HCT116 (cell line): Measurements from ENCODE around the gene MS4A5. TPM values are rescaled to one million over a fixed set of nuclear protein-coding genes. Genes with fewer than 3 reads are reported as not detected.

Experiments
- ATAC-seq: fragments of 200-7000 bp; cut with Tn5 transposase; 2 replicates; pipeline ENCODE4 v1.9.1; 2020; ENCODE audit warnings: mild to moderate bottlenecking, moderate library complexity
- BruUV-seq: library from RNA; stranded (reverse); fragments of 400-500 nt; replicated peaks from 2 replicates; lab custom pipeline; 2021; lab: Mats Ljungman, UMichigan
- CTCF ChIA-PET: fragments of 300-600 bp; sonication (Branson Sonifier 250); formaldehyde crosslinking; loops from one replicate; lab custom pipeline; 2021; ENCODE audit warnings: antibody characterized with exemption; lab: Charles Lee
- POLR2A ChIA-PET: fragments of 300-600, 350-600 bp; sonication (Branson Sonifier 250); formaldehyde crosslinking; loops from one replicate; lab custom pipeline; 2021; ENCODE audit warnings: antibody characterized with exemption; lab: Charles Lee
- RAD21 ChIA-PET, 2 experiments: fragments of 300-600 bp; sonication (Branson Sonifier 250); formaldehyde crosslinking; loops; one replicate each; lab custom pipeline; 2023; ENCODE audit warnings: low total read pairs in 2 of 2; ENCODE audit not compliant: uncharacterized antibody in 2 of 2, unreplicated experiment in 2 of 2, low non-redundant PET in 1 of 2; lab: Charles Lee
- DNase-seq: peaks from one replicate; pipeline ENCODE4 v3.0.0-alpha.2; 2010; ENCODE audit warnings: low read depth, low spot score
- H2AFZ ChIP-seq: fragments of 200-600 bp; shearing (Covaris generic), sonication (generic); 2 replicates; pipeline ENCODE4 v1.6.1; 2017; ENCODE audit warnings: low read depth, mixed run types, mixed read lengths, antibody characterized with exemption, low read length; ENCODE audit not compliant: poor library complexity, severe bottlenecking
- H3K27ac ChIP-seq: 2 replicates; pipeline ENCODE4 v1.5.1; 2012; ENCODE audit warnings: low read depth, low read length
- H3K27me3 ChIP-seq: fragments of 200-600 bp; sonication (generic); 2 replicates; pipeline ENCODE4 v1.6.1; 2016; ENCODE audit warnings: mixed run types, low read length, mixed read lengths; ENCODE audit not compliant: insufficient read depth
- H3K36me3 ChIP-seq, 2 experiments: fragments of 200-500 bp in 1 of 2; fragments of 200-600 bp in 1 of 2; sonication (Bioruptor generic) in 1 of 2; sonication (generic) in 1 of 2; 2 replicates each; pipeline versions ENCODE4 v1.5.1 to v1.6.1; 2014 to 2016; ENCODE audit warnings: low read length in 2 of 2, inconsistent platforms in 1 of 2, mixed read lengths in 1 of 2, mixed run types in 1 of 2; ENCODE audit not compliant: insufficient read depth in 2 of 2, control insufficient read depth in 1 of 2
- H3K4me1 ChIP-seq, 2 experiments: fragments of 200-600 bp in 1 of 2; sonication (generic) in 1 of 2; 2 replicates each; pipeline versions ENCODE4 v1.5.1 to v1.6.1; 2012 to 2017; ENCODE audit warnings: low read length in 2 of 2, inconsistent platforms in 1 of 2, mild to moderate bottlenecking in 1 of 2, mixed read lengths in 1 of 2, mixed run types in 1 of 2, moderate library complexity in 1 of 2; ENCODE audit not compliant: insufficient read depth in 2 of 2, control insufficient read depth in 1 of 2
- H3K4me2 ChIP-seq: fragments of 200-600 bp; sonication (generic); 2 replicates; pipeline ENCODE4 v1.6.1; 2017; ENCODE audit warnings: mixed run types, low read length, mixed read lengths
- H3K4me3 ChIP-seq, 2 experiments: fragments of 200-600 bp in 1 of 2; sonication (generic) in 1 of 2; replicated peaks in 1 of 2; 2 replicates each; pipeline ENCODE4 v1.5.1; 2011 to 2016; ENCODE audit warnings: low read length in 2 of 2, control low read depth in 1 of 2, low read depth in 1 of 2, mild to moderate bottlenecking in 1 of 2, mixed read lengths in 1 of 2, mixed run types in 1 of 2
- H3K79me2 ChIP-seq: fragments of 200-600 bp; sonication (generic); 2 replicates; pipeline ENCODE4 v1.6.1; 2017; ENCODE audit warnings: mild to moderate bottlenecking, mixed run types, low read length, moderate library complexity, mixed read lengths; ENCODE audit not compliant: insufficient read depth
- H3K9ac ChIP-seq: fragments of 200-600 bp; sonication (generic); 2 replicates; pipeline ENCODE4 v1.6.1; 2016; ENCODE audit warnings: low read length, mixed read lengths
- H3K9me2 ChIP-seq: fragments of 200-600 bp; sonication (generic), shearing (Covaris generic); 2 replicates; pipeline ENCODE4 v1.6.1; 2017; ENCODE audit warnings: mixed run types, mild to moderate bottlenecking, moderate library complexity; ENCODE audit not compliant: insufficient read depth
- H3K9me3 ChIP-seq, 2 experiments: fragments of 200-500 bp in 1 of 2; fragments of 200-600 bp in 1 of 2; sonication (Bioruptor generic) in 1 of 2; sonication (generic) in 1 of 2; 2 replicates each; pipeline ENCODE4 v1.6.1; 2014 to 2017; ENCODE audit warnings: low read length in 2 of 2, mixed read lengths in 2 of 2, inconsistent platforms in 1 of 2, low read depth in 1 of 2, mild to moderate bottlenecking in 1 of 2, mixed run types in 1 of 2, moderate library complexity in 1 of 2; ENCODE audit not compliant: control insufficient read depth in 1 of 2, insufficient read depth in 1 of 2
- H4K20me1 ChIP-seq: fragments of 200-600 bp; sonication (generic), shearing (Covaris generic); 2 replicates; pipeline ENCODE4 v1.6.1; 2017; ENCODE audit warnings: mixed run types, mild to moderate bottlenecking, moderate library complexity; ENCODE audit not compliant: insufficient read depth
- CBX3 ChIP-seq: IDR thresholded peaks from 2 replicates; pipeline ENCODE4 v1.6.1; 2012; ENCODE audit warnings: low read depth
- CEBPB ChIP-seq: IDR thresholded peaks from 2 replicates; pipeline ENCODE4 v1.6.1; 2012; ENCODE audit warnings: low read depth
- CTCF ChIP-seq, 3 experiments: fragments of 200-600 bp in 1 of 3; sonication (generic) in 1 of 3; IDR thresholded peaks in 2 of 3; conservative IDR thresholded peaks in 1 of 3; 2 replicates each; pipeline ENCODE4 v1.5.1; 2012 to 2017; ENCODE audit warnings: low read depth in 2 of 3, low read length in 2 of 3, antibody characterized with exemption in 1 of 3, borderline replicate concordance in 1 of 3, control low read depth in 1 of 3, mild to moderate bottlenecking in 1 of 3, mixed read lengths in 1 of 3, mixed run types in 1 of 3, moderate library complexity in 1 of 3; ENCODE audit not compliant: insufficient read depth in 1 of 3
- EGR1 ChIP-seq: IDR thresholded peaks from 2 replicates; pipeline ENCODE4 v1.6.1; 2012; ENCODE audit warnings: low read depth
- EZH2 ChIP-seq: fragments of 200-600 bp; sonication (generic); IDR thresholded peaks from 2 replicates; pipeline ENCODE4 v1.6.1; 2017; ENCODE audit warnings: antibody characterized with exemption, mixed run types
- EZH2phosphoT487 ChIP-seq: fragments of 200-600 bp; IDR thresholded peaks from 2 replicates; pipeline ENCODE4 v1.6.1; 2018; ENCODE audit warnings: antibody characterized with exemption, borderline replicate concordance
- FOSL1 ChIP-seq: IDR thresholded peaks from 2 replicates; pipeline ENCODE4 v1.6.1; 2012; ENCODE audit warnings: low read depth
- POLR2A ChIP-seq: IDR thresholded peaks from 2 replicates; pipeline ENCODE4 v1.7.0; 2011; ENCODE audit warnings: borderline replicate concordance; ENCODE audit not compliant: insufficient read depth, insufficient read length; ENCODE audit errors: extremely low read depth
- POLR2AphosphoS5 ChIP-seq: IDR thresholded peaks from 2 replicates; pipeline ENCODE4 v1.6.1; 2011; ENCODE audit warnings: mild to moderate bottlenecking, low read depth, low read length, moderate library complexity
- RAD21 ChIP-seq: IDR thresholded peaks from 2 replicates; pipeline ENCODE4 v1.6.1; 2012; ENCODE audit warnings: low read depth, mild to moderate bottlenecking
- SIN3A ChIP-seq: IDR thresholded peaks from 2 replicates; pipeline ENCODE4 v1.6.1; 2012; ENCODE audit warnings: low read depth
- SP1 ChIP-seq: IDR thresholded peaks from 2 replicates; pipeline ENCODE4 v1.6.1; 2012; ENCODE audit warnings: low read depth
- SRF ChIP-seq: IDR thresholded peaks from 2 replicates; pipeline ENCODE4 v1.6.1; 2012; ENCODE audit warnings: low read depth
- TCF7L2 ChIP-seq: IDR thresholded peaks from 2 replicates; pipeline ENCODE4 v1.7.0; 2011; ENCODE audit warnings: borderline replicate concordance, inconsistent platforms; ENCODE audit not compliant: insufficient read depth, insufficient read length; ENCODE audit errors: extremely low read depth
- YY1 ChIP-seq: IDR thresholded peaks from 2 replicates; pipeline ENCODE4 v1.6.1; 2011; ENCODE audit warnings: low read length, low read depth, moderate library complexity, mild to moderate bottlenecking; ENCODE audit not compliant: insufficient replicate concordance; ENCODE audit errors: extremely low read depth
- ZFX ChIP-seq: fragments of 450-650 bp; IDR thresholded peaks from 2 replicates; pipeline ENCODE4 v1.6.1; 2017
- intact Hi-C: fragments of 100-400 bp; cut with micrococcal nuclease; formaldehyde crosslinking; loops from 2 replicates; pipeline ENCODE4 v1.10.0; 2022
- total RNA-seq: library from RNA; stranded (reverse); gene quantifications from one replicate; pipeline ENCODE4 v1.2.1, GENCODE V29; 2021; ENCODE audit not compliant: unreplicated experiment
- TF ChIP-seq, protein P1 (sequence below): IDR thresholded peaks from 2 replicates; pipeline ENCODE4 v1.6.1; 2012
- TF ChIP-seq, protein P2 (sequence below): IDR thresholded peaks from 2 replicates; pipeline ENCODE4 v1.6.1; 2011; ENCODE audit warnings: mild to moderate bottlenecking, low read length, moderate library complexity; ENCODE audit not compliant: insufficient replicate concordance; ENCODE audit errors: extremely low read depth
- TF ChIP-seq, protein P3 (sequence below): IDR thresholded peaks from 2 replicates; pipeline ENCODE4 v1.6.1; 2012

Gene MS4A5
- total RNA-seq, 1 experiment from 2014 or later: not detected

GRCh38 chr11:60390419-60390818 lies 39.0 kb upstream of the MS4A5 start:
- no peaks in the 10 kb centered on the region for H3K4me1 ChIP-seq
- POLR2A ChIA-PET: no interaction called here
- RAD21 ChIA-PET: no interaction called here
- intact Hi-C loops: no loop called here
- H3K9me3 ChIP-seq: no peaks in the 10 kb centered on the region
- no peak overlapping the region for H3K4me3 ChIP-seq
- H3K27me3 ChIP-seq: no peaks in the 10 kb centered on the region
- H3K79me2 ChIP-seq: no peaks in the 10 kb centered on the region
- H4K20me1 ChIP-seq: no peaks in the 10 kb centered on the region
- CTCF ChIA-PET: no interaction called here
- ATAC-seq: no peak
- no TSS peak for BruUV-seq
- TF ChIP-seq EZH2phosphoT487: no peak
- no peak for TF ChIP-seq POLR2AphosphoS5
- TF ChIP-seq, all 23 proteins: peak for 0
- DNase-seq: no peak
- Histone ChIP-seq H3K27ac (no peak overlapping the region), H3K4me2 (no peak overlapping the region), H3K9ac (no peak overlapping the region), H3K36me3 (no peaks in the 10 kb centered on the region), H3K9me2 (no peaks in the 10 kb centered on the region), H2AFZ (no peak overlapping the region)

DNA sequence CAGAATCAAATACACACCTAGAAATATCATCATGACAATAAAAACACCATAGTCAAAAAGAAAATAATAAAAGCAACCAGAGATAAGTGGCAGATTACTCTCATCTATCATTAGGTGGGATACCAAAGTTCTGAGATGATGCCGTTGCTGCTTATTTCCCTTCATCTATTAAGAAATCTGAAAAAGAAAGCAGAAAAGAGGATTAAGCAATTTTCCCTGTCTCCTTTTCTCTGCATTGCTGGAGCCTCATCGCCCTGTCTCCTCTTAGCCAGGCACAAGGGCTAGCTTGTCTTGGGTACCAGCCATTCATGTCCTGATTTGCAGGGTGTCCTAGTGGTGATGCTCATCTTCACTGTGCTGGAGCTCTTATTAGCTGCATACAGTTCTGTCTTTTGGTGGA lies 37.0 kb upstream of the MS4A5 start:
- Histone ChIP-seq H3K79me2 (no peaks in the 10 kb centered on the region), H2AFZ (no peak overlapping the region), H3K9ac (no peak overlapping the region), H3K36me3 (no peaks in the 10 kb centered on the region), H3K27ac (no peak overlapping the region), H3K4me2 (no peak overlapping the region), H3K9me3 (no peaks in the 10 kb centered on the region), H3K27me3 (no peaks in the 10 kb centered on the region), H3K9me2 (no peaks in the 10 kb centered on the region), H3K4me3 (no peak overlapping the region), H4K20me1 (no peaks in the 10 kb centered on the region), H3K4me1 (no peaks in the 10 kb centered on the region)
- ChIA-PET RAD21 (no interaction called here), CTCF (no interaction called here), POLR2A (no interaction called here)
- intact Hi-C loops: no loop called here
- ATAC-seq (no peak), DNase-seq (no peak)
- BruUV-seq: no TSS peak
- TF ChIP-seq, protein P1, sequence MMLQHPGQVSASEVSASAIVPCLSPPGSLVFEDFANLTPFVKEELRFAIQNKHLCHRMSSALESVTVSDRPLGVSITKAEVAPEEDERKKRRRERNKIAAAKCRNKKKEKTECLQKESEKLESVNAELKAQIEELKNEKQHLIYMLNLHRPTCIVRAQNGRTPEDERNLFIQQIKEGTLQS: no peak
- TF ChIP-seq EZH2 (no peak), POLR2AphosphoS5 (no peak), EGR1 (no peak), POLR2A (no peak), SIN3A (no peak), SRF (no peak), CTCF (IDR thresholded peaks at IDR 0.05 in 2 of 3, conservative IDR thresholded peaks at IDR 0.05 in 1 of 3; ENCODE audit: borderline replicate concordance in 1 of 3, insufficient read depth in 1 of 3, low read depth in 2 of 3, low read length in 2 of 3) (no peak), ZFX (no peak), YY1 (no peak), TCF7L2 (no peak), CBX3 (no peak), RAD21 (no peak), CEBPB (no peak), FOSL1 (no peak), SP1 (no peak)
- TF ChIP-seq, protein P2, sequence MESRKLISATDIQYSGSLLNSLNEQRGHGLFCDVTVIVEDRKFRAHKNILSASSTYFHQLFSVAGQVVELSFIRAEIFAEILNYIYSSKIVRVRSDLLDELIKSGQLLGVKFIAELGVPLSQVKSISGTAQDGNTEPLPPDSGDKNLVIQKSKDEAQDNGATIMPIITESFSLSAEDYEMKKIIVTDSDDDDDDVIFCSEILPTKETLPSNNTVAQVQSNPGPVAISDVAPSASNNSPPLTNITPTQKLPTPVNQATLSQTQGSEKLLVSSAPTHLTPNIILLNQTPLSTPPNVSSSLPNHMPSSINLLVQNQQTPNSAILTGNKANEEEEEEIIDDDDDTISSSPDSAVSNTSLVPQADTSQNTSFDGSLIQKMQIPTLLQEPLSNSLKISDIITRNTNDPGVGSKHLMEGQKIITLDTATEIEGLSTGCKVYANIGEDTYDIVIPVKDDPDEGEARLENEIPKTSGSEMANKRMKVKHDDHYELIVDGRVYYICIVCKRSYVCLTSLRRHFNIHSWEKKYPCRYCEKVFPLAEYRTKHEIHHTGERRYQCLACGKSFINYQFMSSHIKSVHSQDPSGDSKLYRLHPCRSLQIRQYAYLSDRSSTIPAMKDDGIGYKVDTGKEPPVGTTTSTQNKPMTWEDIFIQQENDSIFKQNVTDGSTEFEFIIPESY: no peak
- TF ChIP-seq, protein P3, sequence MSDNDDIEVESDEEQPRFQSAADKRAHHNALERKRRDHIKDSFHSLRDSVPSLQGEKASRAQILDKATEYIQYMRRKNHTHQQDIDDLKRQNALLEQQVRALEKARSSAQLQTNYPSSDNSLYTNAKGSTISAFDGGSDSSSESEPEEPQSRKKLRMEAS: no peak
